Endothelial cell of umbilical vein (primary cell): ENCODE measurements around the gene ITPKC.

Experiments used
- CTCF ChIP-seq, 2 donors: IDR thresholded peaks; 1 replicate in 1 of 2; 2 replicates in 1 of 2; pipeline ENCODE4 v1.5.1; 2011; ENCODE audit warnings: low read length in 2 of 2, mild to moderate bottlenecking in 2 of 2, moderate library complexity in 2 of 2, control low read depth in 1 of 2, inconsistent platforms in 1 of 2, low read depth in 1 of 2; ENCODE audit not compliant: insufficient read depth in 1 of 2; ENCODE audit errors: extremely low read depth in 1 of 2
- EZH2 ChIP-seq: IDR thresholded peaks from 2 replicates; pipeline ENCODE4 v1.6.1; 2012; ENCODE audit warnings: borderline replicate concordance, low read depth, mild to moderate bottlenecking, moderate library complexity, low read length, inconsistent platforms; ENCODE audit not compliant: severe bottlenecking

- TF ChIP-seq EZH2 (no peak), CTCF (IDR thresholded peaks at IDR 0.05; ENCODE audit: extremely low read depth in 1 of 2, insufficient read depth in 1 of 2, low read depth in 1 of 2, low read length in 2 of 2) (no peak)
Measured at GRCh38 chr19:40754611-40755247, 37.8 kb downstream of the ITPKC start.
